HCT116 (cell line): ENCODE data around the gene ZKSCAN7.

Source experiments
- CBX3 ChIP-seq: IDR thresholded peaks from 2 replicates; pipeline ENCODE4 v1.6.1; 2012; ENCODE audit warnings: low read depth
- CTCF ChIP-seq, 3 experiments: fragments of 200-600 bp in 1 of 3; sonication (generic) in 1 of 3; IDR thresholded peaks in 2 of 3; conservative IDR thresholded peaks in 1 of 3; 2 replicates each; pipeline ENCODE4 v1.5.1; 2012 to 2017; ENCODE audit warnings: low read depth in 2 of 3, low read length in 2 of 3, antibody characterized with exemption in 1 of 3, borderline replicate concordance in 1 of 3, control low read depth in 1 of 3, mild to moderate bottlenecking in 1 of 3, mixed read lengths in 1 of 3, mixed run types in 1 of 3, moderate library complexity in 1 of 3; ENCODE audit not compliant: insufficient read depth in 1 of 3
- EZH2 ChIP-seq: fragments of 200-600 bp; sonication (generic); IDR thresholded peaks from 2 replicates; pipeline ENCODE4 v1.6.1; 2017; ENCODE audit warnings: antibody characterized with exemption, mixed run types
- EZH2phosphoT487 ChIP-seq: fragments of 200-600 bp; IDR thresholded peaks from 2 replicates; pipeline ENCODE4 v1.6.1; 2018; ENCODE audit warnings: antibody characterized with exemption, borderline replicate concordance
- MAX ChIP-seq: IDR thresholded peaks from 2 replicates; pipeline ENCODE4 v1.6.1; 2012
- POLR2A ChIP-seq: IDR thresholded peaks from 2 replicates; pipeline ENCODE4 v1.7.0; 2011; ENCODE audit warnings: borderline replicate concordance; ENCODE audit not compliant: insufficient read depth, insufficient read length; ENCODE audit errors: extremely low read depth
- POLR2AphosphoS5 ChIP-seq: IDR thresholded peaks from 2 replicates; pipeline ENCODE4 v1.6.1; 2011; ENCODE audit warnings: mild to moderate bottlenecking, low read depth, low read length, moderate library complexity
- RAD21 ChIP-seq: IDR thresholded peaks from 2 replicates; pipeline ENCODE4 v1.6.1; 2012; ENCODE audit warnings: low read depth, mild to moderate bottlenecking
- REST ChIP-seq: IDR thresholded peaks from 2 replicates; pipeline ENCODE4 v1.6.1; 2012; ENCODE audit warnings: low read depth
- SIN3A ChIP-seq: IDR thresholded peaks from 2 replicates; pipeline ENCODE4 v1.6.1; 2012; ENCODE audit warnings: low read depth
- SP1 ChIP-seq: IDR thresholded peaks from 2 replicates; pipeline ENCODE4 v1.6.1; 2012; ENCODE audit warnings: low read depth
- TCF7L2 ChIP-seq: IDR thresholded peaks from 2 replicates; pipeline ENCODE4 v1.7.0; 2011; ENCODE audit warnings: borderline replicate concordance, inconsistent platforms; ENCODE audit not compliant: insufficient read depth, insufficient read length; ENCODE audit errors: extremely low read depth
- ZNF274 ChIP-seq: fragments of 200-500 bp; sonication (Bioruptor generic); IDR thresholded peaks from 2 replicates; pipeline ENCODE4 v1.6.1; 2014; ENCODE audit warnings: mild to moderate bottlenecking, low read depth, low read length, inconsistent platforms

- TF ChIP-seq SP1 = no peak
- no peak for TF ChIP-seq CTCF (IDR thresholded peaks at IDR 0.05 in 2 of 3, conservative IDR thresholded peaks at IDR 0.05 in 1 of 3; ENCODE audit: borderline replicate concordance in 1 of 3, insufficient read depth in 1 of 3, low read depth in 2 of 3, low read length in 2 of 3)
- no peak for TF ChIP-seq REST
- TF ChIP-seq POLR2A = no peak
- no peak for TF ChIP-seq EZH2
- no peak for TF ChIP-seq MAX
- TF ChIP-seq EZH2phosphoT487 = no peak
- no peak for TF ChIP-seq TCF7L2
- TF ChIP-seq ZNF274 = no peak
- TF ChIP-seq RAD21 = no peak
- no peak for TF ChIP-seq CBX3
- no peak for TF ChIP-seq SIN3A
- TF ChIP-seq POLR2AphosphoS5 = no peak
Observed at GRCh38 chr3:44535364-44535763, 19.6 kb upstream of the ZKSCAN7 start.
